Panc1 (cell line): Measurements from ENCODE around the gene MED12L. TPM values are rescaled to one million over a fixed set of nuclear protein-coding genes. Genes with fewer than 3 reads are reported as not detected.

Source experiments
- ATAC-seq: fragments of 200-7000 bp; cut with Tn5 transposase; 2 replicates; pipeline ENCODE4 v1.9.1; 2020; ENCODE audit warnings: mild to moderate bottlenecking, moderate library complexity
- BruUV-seq: library from RNA; stranded (reverse); fragments of 400-500 nt; replicated peaks from 2 replicates; lab custom pipeline; 2021; lab: Mats Ljungman, UMichigan
- CTCF ChIA-PET: fragments of 300-600 bp; sonication (Branson Sonifier 250); formaldehyde crosslinking; loops from one replicate; lab custom pipeline; 2022; ENCODE audit warnings: antibody characterized with exemption; lab: Charles Lee
- POLR2A ChIA-PET: fragments of 300-600 bp; sonication (Branson Sonifier 250); formaldehyde crosslinking; loops from one replicate; lab custom pipeline; 2022; ENCODE audit warnings: antibody characterized with exemption; lab: Charles Lee
- DNase-seq: peaks from one replicate; pipeline ENCODE4 v3.0.0-alpha.2; 2010; ENCODE audit warnings: low read depth, low spot score
- H3K27ac ChIP-seq: 2 replicates; pipeline ENCODE4 v1.5.1; 2011; ENCODE audit warnings: mild to moderate bottlenecking, low read length, inconsistent platforms
- H3K27me3 ChIP-seq: fragments of 200-500 bp; sonication (Bioruptor generic); 2 replicates; pipeline ENCODE4 v1.6.0; 2014; ENCODE audit warnings: low read length, inconsistent platforms; ENCODE audit not compliant: control insufficient read depth, insufficient read depth
- H3K36me3 ChIP-seq: fragments of 200-500 bp; sonication (Bioruptor generic); 2 replicates; pipeline ENCODE4 v1.5.1; 2014; ENCODE audit warnings: inconsistent platforms, mild to moderate bottlenecking, low read length, moderate library complexity; ENCODE audit not compliant: control insufficient read depth, insufficient read depth
- H3K4me1 ChIP-seq: 2 replicates; pipeline ENCODE4 v1.5.1; 2011; ENCODE audit warnings: inconsistent platforms, mild to moderate bottlenecking, low read length, moderate library complexity; ENCODE audit not compliant: control insufficient read depth, insufficient read depth
- H3K4me3 ChIP-seq, 2 experiments: 2 replicates each; pipeline ENCODE4 v1.5.1; 2011 to 2012; ENCODE audit warnings: low read depth in 2 of 2, low read length in 2 of 2, mild to moderate bottlenecking in 2 of 2, inconsistent platforms in 1 of 2, moderate library complexity in 1 of 2
- H3K9me3 ChIP-seq: fragments of 200-500 bp; sonication (Bioruptor generic); 2 replicates; pipeline ENCODE4 v1.5.1; 2014; ENCODE audit warnings: low read depth, mild to moderate bottlenecking, inconsistent platforms, low read length, moderate library complexity; ENCODE audit not compliant: control insufficient read depth, insufficient read depth
- CTCF ChIP-seq: fragments of 450-650 bp; IDR thresholded peaks from 2 replicates; pipeline ENCODE4 v1.5.1; 2017; ENCODE audit warnings: mild to moderate bottlenecking
- POLR2AphosphoS5 ChIP-seq: IDR thresholded peaks from 2 replicates; pipeline ENCODE4 v1.6.1; 2012; ENCODE audit warnings: mild to moderate bottlenecking, low read depth, low read length, moderate library complexity
- REST ChIP-seq, 2 experiments: IDR thresholded peaks; 2 replicates each; pipeline ENCODE4 v1.6.1; 2011 to 2012; ENCODE audit warnings: low read depth in 2 of 2, control low read depth in 1 of 2, low read length in 1 of 2, mild to moderate bottlenecking in 1 of 2, moderate library complexity in 1 of 2; ENCODE audit not compliant: insufficient read depth in 1 of 2
- SIN3A ChIP-seq: IDR thresholded peaks from 2 replicates; pipeline ENCODE4 v1.6.1; 2012; ENCODE audit warnings: low read depth, mild to moderate bottlenecking, low read length, moderate library complexity, borderline replicate concordance; ENCODE audit not compliant: insufficient read depth
- TCF7L2 ChIP-seq: IDR thresholded peaks from 2 replicates; pipeline ENCODE4 v1.6.1; 2011; ENCODE audit warnings: mild to moderate bottlenecking, low read depth, low read length, inconsistent platforms
- in situ Hi-C: cut with HindIII; loops from 2 replicates; pipeline ENCODE4 v1.10.0; 2016; ENCODE audit warnings: low sequenced_read_pairs, low pct_unique_long_range_greater_than_20kb
- intact Hi-C: fragments of 100-400 bp; cut with micrococcal nuclease; formaldehyde crosslinking; loops from one replicate; pipeline ENCODE4 v1.10.0; 2022; ENCODE audit not compliant: unreplicated experiment
- total RNA-seq: library from RNA; stranded (reverse); gene quantifications from one replicate; pipeline ENCODE4 v1.2.1, GENCODE V29; 2021; ENCODE audit not compliant: unreplicated experiment

MED12L gene
- total RNA-seq, 1 experiment from 2014 or later, result 2.8 TPM

GRCh38 chr3:151402349-151402748, 316.9 kb downstream of the MED12L start:
- no peaks in the 10 kb centered on the region for H3K36me3 ChIP-seq
- intact Hi-C loops, result no loop called here
- no peaks in the 10 kb centered on the region for H3K27me3 ChIP-seq
- ATAC-seq (no peak), DNase-seq (no peak)
- H3K9me3 ChIP-seq, result no peaks in the 10 kb centered on the region
- POLR2A ChIA-PET, result interaction anchor here (0.5 kb wide), 1 partner anchor 10 kb away, joined by 9 read pairs; no protein-coding TSS in a partner anchor
- H3K4me1 ChIP-seq, result no peaks in the 10 kb centered on the region
- in situ Hi-C loops, result no loop called here
- no peak for TF ChIP-seq POLR2AphosphoS5
- TF ChIP-seq TCF7L2, result no peak
- no peak for TF ChIP-seq CTCF
- no peak for TF ChIP-seq SIN3A
- TF ChIP-seq REST (IDR thresholded peaks at IDR 0.05; ENCODE audit: insufficient read depth in 1 of 2, low read depth in 2 of 2, low read length in 1 of 2), result no peak
- CTCF ChIA-PET, result no interaction called here
- no TSS peak for BruUV-seq
- no peak overlapping the region for H3K27ac ChIP-seq
- H3K4me3 ChIP-seq, result no peak overlapping the region

- no TSS peak for BruUV-seq
These were observed 317.8 kb downstream of the MED12L start for GRCh38 chr3:151403246-151403645.

More at GRCh38 chr3:151403246-151403645, 317.8 kb downstream of the MED12L start:
- Histone ChIP-seq H3K9me3 (no peaks in the 10 kb centered on the region), H3K4me3 (no peak overlapping the region), H3K27ac (no peak overlapping the region), H3K36me3 (no peaks in the 10 kb centered on the region), H3K4me1 (no peaks in the 10 kb centered on the region), H3K27me3 (no peaks in the 10 kb centered on the region)
- ATAC-seq (no peak), DNase-seq (no peak)
- CTCF ChIA-PET, result no interaction called here
- intact Hi-C loops (no loop called here), in situ Hi-C loops (no loop called here)
- TF ChIP-seq POLR2AphosphoS5 (no peak), REST (IDR thresholded peaks at IDR 0.05; ENCODE audit: insufficient read depth in 1 of 2, low read depth in 2 of 2, low read length in 1 of 2) (no peak), SIN3A (no peak)
- POLR2A ChIA-PET, result interaction anchor here (0.6 kb wide), 1 partner anchor 470 kb away, joined by 5 read pairs; no protein-coding TSS in a partner anchor
